Activated CD8-positive, alpha-beta memory T cell treated with anti-CD3 and anti-CD28 coated beads for 36 hours (primary cell): Measurements from ENCODE around the gene LRRC15. TPM values are rescaled to one million over a fixed set of nuclear protein-coding genes. Genes with fewer than 3 reads are reported as not detected.

Source experiments
- CTCF ChIA-PET: fragments of 350-600 bp; sonication (Branson Sonifier 250); formaldehyde crosslinking; loops from one replicate; lab custom pipeline; 2021; ENCODE audit warnings: antibody characterized with exemption; lab: Charles Lee
- POLR2A ChIA-PET: fragments of 350-600 bp; sonication (Branson Sonifier 250); formaldehyde crosslinking; loops from one replicate; lab custom pipeline; 2021; ENCODE audit warnings: antibody characterized with exemption; lab: Charles Lee
- total RNA-seq, 2 experiments: library from RNA; stranded (reverse); gene quantifications; one replicate each; pipeline ENCODE4 v1.2.3, GENCODE V29; 2021

LRRC15 gene
- total RNA-seq, 2 experiments from 2014 or later, result not detected

GRCh38 chr3:194327218-194328052 lies 42.1 kb downstream of the LRRC15 start:
- POLR2A ChIA-PET, result no interaction called here
- CTCF ChIA-PET, result interaction anchor here (1.4 kb wide), 1 partner anchor 16 kb away, joined by 3 read pairs; no protein-coding TSS in a partner anchor

GRCh38 chr3:194326968-194327217 lies 42.6 kb downstream of the LRRC15 start:
- CTCF ChIA-PET, result no interaction called here
- POLR2A ChIA-PET, result no interaction called here

- POLR2A ChIA-PET, result no interaction called here
- CTCF ChIA-PET, result no interaction called here
These were observed 43.2 kb downstream of the LRRC15 start for GRCh38 chr3:194326192-194326967.

- CTCF ChIA-PET, result no interaction called here
- POLR2A ChIA-PET, result no interaction called here
These were observed 44.0 kb downstream of the LRRC15 start for GRCh38 chr3:194325424-194326153.

GRCh38 chr3:194324823-194325327 lies 44.7 kb downstream of the LRRC15 start:
- ChIA-PET CTCF (no interaction called here), POLR2A (no interaction called here)

GRCh38 chr3:194323785-194324735 lies 45.5 kb downstream of the LRRC15 start:
- POLR2A ChIA-PET, result no interaction called here

GRCh38 chr3:194322678-194323211 lies 46.8 kb downstream of the LRRC15 start:
- ChIA-PET POLR2A (no interaction called here), CTCF (interaction anchor here (0.7 to 1.1 kb wide), 3 partner anchors 11 to 32 kb away, joined by 3 read pairs; no protein-coding TSS in a partner anchor)

More at GRCh38 chr3:194323785-194324735, 45.5 kb downstream of the LRRC15 start:
- CTCF ChIA-PET, result interaction anchor here (0.5 to 0.9 kb wide), 2 partner anchors 10 to 641 kb away, joined by 3 to 4 read pairs; no protein-coding TSS in a partner anchor

GRCh38 chr3:194321693-194322640 lies 47.6 kb downstream of the LRRC15 start:
- ChIA-PET CTCF (interaction anchor here (0.6 to 1.1 kb wide), 4 partner anchors 9 to 32 kb away, joined by 3 read pairs; no protein-coding TSS in a partner anchor), POLR2A (no interaction called here)

- ChIA-PET CTCF (no interaction called here), POLR2A (no interaction called here)
These were observed 48.7 kb downstream of the LRRC15 start for GRCh38 chr3:194320744-194321243.

- CTCF ChIA-PET, result no interaction called here
- POLR2A ChIA-PET, result no interaction called here
These were observed 49.4 kb downstream of the LRRC15 start for GRCh38 chr3:194320100-194320499.

- CTCF ChIA-PET, result interaction anchor here (1.3 to 1.6 kb wide), 2 partner anchors 23 to 25 kb away, joined by 3 to 4 read pairs; no protein-coding TSS in a partner anchor
- POLR2A ChIA-PET, result no interaction called here
These were observed 50.9 kb downstream of the LRRC15 start for GRCh38 chr3:194318511-194319161.

GRCh38 chr3:194316918-194317317 lies 52.6 kb downstream of the LRRC15 start:
- ChIA-PET CTCF (interaction anchor here (0.5 to 1.5 kb wide), 6 partner anchors 9 to 538 kb away, joined by 3 to 5 read pairs (median 3); no protein-coding TSS in a partner anchor), POLR2A (no interaction called here)

- ChIA-PET POLR2A (no interaction called here), CTCF (interaction anchor here (0.7 to 1.6 kb wide), 21 partner anchors 9 to 687 kb away, joined by 3 to 15 read pairs (median 4); no protein-coding TSS in a partner anchor)
These were observed 53.6 kb downstream of the LRRC15 start for GRCh38 chr3:194315965-194316361.

GRCh38 chr3:194315088-194315964 lies 54.2 kb downstream of the LRRC15 start:
- ChIA-PET POLR2A (no interaction called here), CTCF (interaction anchor here (0.6 to 1.6 kb wide), 23 partner anchors 8 to 814 kb away, joined by 3 to 15 read pairs (median 4); no protein-coding TSS in a partner anchor)
